Prostate gland (tissue), 2 donors: Measurements from ENCODE around the gene BICD1.

ENCODE experiments used
- CTCF ChIP-seq, 4 experiments: fragments of 200-600 bp in 2 of 4; fragments of 450-650 bp in 2 of 4; sonication (generic) in 2 of 4; IDR thresholded peaks; 1 replicate in 3 of 4; 2 replicates in 1 of 4; pipeline ENCODE4 v1.5.1; 2016 to 2019; ENCODE audit warnings: antibody characterized with exemption in 4 of 4, mild to moderate bottlenecking in 2 of 4, moderate library complexity in 2 of 4
- POLR2A ChIP-seq: fragments of 450-650 bp; IDR thresholded peaks from one replicate; pipeline ENCODE4 v1.6.1; 2016; ENCODE audit warnings: antibody characterized with exemption, mild to moderate bottlenecking
- POLR2AphosphoS5 ChIP-seq: sonication (generic); formaldehyde crosslinking; IDR thresholded peaks from one replicate; pipeline ENCODE4 v1.6.1; 2017; ENCODE audit warnings: antibody characterized with exemption

GRCh38 chr12:32390572-32391219 is 284.0 kb downstream of the BICD1 start:
- TF ChIP-seq POLR2A = no peak
- no peak for TF ChIP-seq CTCF (IDR thresholded peaks at IDR 0.05)
- no peak for TF ChIP-seq POLR2AphosphoS5
